GM12878 (cell line): ENCODE data around the gene PLPPR2. TPM values are rescaled to one million over a fixed set of nuclear protein-coding genes. Genes with fewer than 3 reads are reported as not detected.

ENCODE experiments used
- ATAC-seq: fragments of 200-7000 bp; cut with Tn5 transposase; 3 replicates; pipeline ENCODE4 v1.9.1; 2020; ENCODE audit warnings: mild to moderate bottlenecking, moderate library complexity
- BruUV-seq: library from RNA; stranded (reverse); fragments of 400-500 nt; replicated peaks from 2 replicates; lab custom pipeline; 2021; lab: Mats Ljungman, UMichigan
- CTCF ChIA-PET: fragments of 300-600 bp; sonication (Branson Sonifier 250); formaldehyde crosslinking; extraction: SDS; loops from one replicate; lab custom pipeline; 2021; ENCODE audit warnings: inconsistent platforms; lab: Yijun Ruan, JAX
- POLR2A ChIA-PET: fragments of 350-600 bp; formaldehyde crosslinking; extraction: SDS; loops from one replicate; lab custom pipeline; 2021; ENCODE audit warnings: inconsistent platforms; lab: Charles Lee
- RAD21 ChIA-PET: fragments of 300-600 bp; sonication (Branson Sonifier 250); formaldehyde crosslinking; loops from one replicate; lab custom pipeline; 2023; ENCODE audit warnings: antibody characterized with exemption; ENCODE audit not compliant: unreplicated experiment; lab: Charles Lee
- SMC1A ChIA-PET: fragments of 300-600 bp; sonication (Branson Sonifier 250); formaldehyde crosslinking; loops from one replicate; lab custom pipeline; 2023; ENCODE audit not compliant: unreplicated experiment, uncharacterized antibody; lab: Charles Lee
- DNase-seq: peaks from one replicate; pipeline ENCODE4 v3.0.0-alpha.2; 2011; ENCODE audit warnings: low read depth, low spot score
- FAIRE-seq: peaks from 3 replicates; lab custom pipeline; 2011; peaks lifted over from hg19 to GRCh38; lab: Jason Lieb, UNC
- H2AFZ ChIP-seq: 2 replicates; pipeline ENCODE4 v1.6.0; 2011; ENCODE audit warnings: low read depth, low read length, control low read depth; ENCODE audit not compliant: control insufficient read depth
- H3K27ac ChIP-seq: 2 replicates; pipeline ENCODE4 v1.5.1; 2011; ENCODE audit warnings: control low read depth; ENCODE audit not compliant: control insufficient read depth, insufficient read depth
- H3K27me3 ChIP-seq, 2 experiments: replicated peaks in 1 of 2; 2 replicates each; pipeline versions ENCODE4 v1.6.0 to v1.6.1; 2011; ENCODE audit warnings: low read length in 1 of 2; ENCODE audit not compliant: control insufficient read depth in 2 of 2, insufficient read depth in 2 of 2
- H3K36me3 ChIP-seq, 2 experiments: 2 replicates each; pipeline ENCODE4 v1.5.1; 2011; ENCODE audit warnings: low read length in 1 of 2; ENCODE audit not compliant: control insufficient read depth in 2 of 2, insufficient read depth in 2 of 2
- H3K4me1 ChIP-seq: 2 replicates; pipeline ENCODE4 v1.6.1; 2011; ENCODE audit warnings: mild to moderate bottlenecking, low read length, moderate library complexity, mixed read lengths; ENCODE audit not compliant: control insufficient read depth, insufficient read depth
- H3K4me2 ChIP-seq: 2 replicates; pipeline ENCODE4 v1.6.0; 2011; ENCODE audit warnings: control low read depth; ENCODE audit not compliant: control insufficient read depth, insufficient read depth
- H3K4me3 ChIP-seq: fragments of 200-600 bp; sonication (generic); 2 replicates; pipeline ENCODE4 v1.5.1; 2016
- H3K79me2 ChIP-seq: 2 replicates; pipeline ENCODE4 v1.6.0; 2011; ENCODE audit warnings: low read length; ENCODE audit not compliant: control insufficient read depth, insufficient read depth
- H3K9ac ChIP-seq: 2 replicates; pipeline ENCODE4 v1.8.0; 2011; ENCODE audit warnings: low read length, control low read depth, mixed read lengths; ENCODE audit not compliant: control insufficient read depth, insufficient read depth
- H3K9me3 ChIP-seq: replicated peaks from 3 replicates; pipeline ENCODE4 v1.5.1; 2011; ENCODE audit warnings: mild to moderate bottlenecking, low read length; ENCODE audit not compliant: control insufficient read depth, insufficient read depth
- H4K20me1 ChIP-seq: 2 replicates; pipeline ENCODE4 v1.6.0; 2011; ENCODE audit not compliant: control insufficient read depth, insufficient read depth
- BRCA1 ChIP-seq: IDR thresholded peaks from 2 replicates; pipeline ENCODE4 v1.6.1; 2011; ENCODE audit warnings: low read depth, low read length, improper control_type of control experiment
- CREB1 ChIP-seq: IDR thresholded peaks from 2 replicates; pipeline ENCODE4 v1.6.1; 2012; ENCODE audit warnings: low read depth, mild to moderate bottlenecking, inconsistent platforms
- ETV6 ChIP-seq, 2 experiments: fragments of 450-650 bp in 1 of 2; IDR thresholded peaks in 1 of 2; conservative IDR thresholded peaks in 1 of 2; 2 replicates each; pipeline ENCODE4 v1.6.1; 2014; ENCODE audit warnings: antibody characterized with exemption in 1 of 2, borderline replicate concordance in 1 of 2, low read depth in 1 of 2, mild to moderate bottlenecking in 1 of 2, moderate library complexity in 1 of 2
- FOXK2 ChIP-seq: fragments of 450-650 bp; IDR thresholded peaks from 2 replicates; pipeline ENCODE4 v1.6.1; 2017; ENCODE audit warnings: mild to moderate bottlenecking, moderate library complexity
- FOXM1 ChIP-seq: IDR thresholded peaks from 2 replicates; pipeline ENCODE4 v1.6.1; 2012; ENCODE audit warnings: low read depth, mild to moderate bottlenecking, inconsistent platforms, low read length, moderate library complexity
- IRF4 ChIP-seq: IDR thresholded peaks from 2 replicates; pipeline ENCODE4 v1.6.1; 2011; ENCODE audit warnings: low read depth, low read length
- JUNB ChIP-seq: IDR thresholded peaks from 2 replicates; pipeline ENCODE4 v1.6.1; 2016; ENCODE audit warnings: antibody characterized with exemption, mild to moderate bottlenecking
- MEF2B ChIP-seq: fragments of 450-650 bp; IDR thresholded peaks from 2 replicates; pipeline ENCODE4 v1.6.1; 2018; ENCODE audit warnings: mild to moderate bottlenecking, moderate library complexity; ENCODE audit not compliant: partially characterized antibody, poor library complexity, severe bottlenecking
- MTA2 ChIP-seq: fragments of 450-650 bp; IDR thresholded peaks from 2 replicates; pipeline ENCODE4 v1.6.1; 2016; ENCODE audit warnings: low read depth, mild to moderate bottlenecking, moderate library complexity
- NFYB ChIP-seq: IDR thresholded peaks from 2 replicates; pipeline ENCODE4 v1.6.1; 2011; ENCODE audit warnings: low read depth, mild to moderate bottlenecking, low read length, improper control_type of control experiment, moderate library complexity; ENCODE audit not compliant: insufficient read depth
- RAD51 ChIP-seq: fragments of 450-650 bp; IDR thresholded peaks from 2 replicates; pipeline ENCODE4 v1.6.1; 2016; ENCODE audit warnings: moderate library complexity, mild to moderate bottlenecking, inconsistent platforms
- RCOR1 ChIP-seq: conservative IDR thresholded peaks from 2 replicates; pipeline ENCODE4 v1.6.1; 2012; ENCODE audit warnings: low read depth, low read length, improper control_type of control experiment
- SIN3A ChIP-seq: IDR thresholded peaks from 2 replicates; pipeline ENCODE4 v1.6.1; 2012; ENCODE audit warnings: low read depth, low read length, improper control_type of control experiment
- STAT1 ChIP-seq: fragments of 450-650 bp; conservative IDR thresholded peaks from 2 replicates; pipeline ENCODE4 v1.6.1; 2014; ENCODE audit warnings: antibody characterized with exemption, mild to moderate bottlenecking
- WGBS: methylation state at CpG from one replicate; pipeline ENCODE4 v1.1.6; 2016; ENCODE audit warnings: low lambda C conversion rate; ENCODE audit not compliant: insufficient replicate concordance, insufficient coverage; ENCODE audit errors: missing lambda C conversion rate; 5-methylcytosine and 5-hydroxymethylcytosine counted together
- in situ Hi-C: fragments of 300-500 bp; cut with MboI; formaldehyde crosslinking; loops from 9 replicates; pipeline ENCODE4 v1.14.3; 2018; ENCODE audit warnings: mixed read lengths
- intact Hi-C: fragments of 100-400 bp; cut with micrococcal nuclease; formaldehyde crosslinking; loops from one replicate; pipeline ENCODE4 v1.14.2; 2022; ENCODE audit not compliant: unreplicated experiment
- polyA plus RNA-seq, 11 experiments: library from polyadenylated mRNA; depleted of rRNA in 4 of 11; unstranded in 6 of 11; stranded (reverse) in 5 of 11; fragments of >200 nt; fragmentation: Nextera tagmentation in 4 of 11; fragmentation: Illumina TruSeq in 1 of 11; extraction: Ambion mirVana in 4 of 11; extraction: Trizol in 1 of 11; gene quantifications; 1 replicate in 1 of 11; 2 replicates in 10 of 11; pipeline versions ENCODE4 v1.2.1 to v1.2.3, GENCODE V29; 2011 to 2016; ENCODE audit warnings: inconsistent platforms in 2 of 11, missing spikeins in 2 of 11, low read depth in 1 of 11
- total RNA-seq, 4 experiments: library from RNA; depleted of rRNA in 3 of 4; stranded (reverse); fragments of >200 nt in 3 of 4; fragmentation: Illumina TruSeq in 1 of 4; extraction: Trizol in 1 of 4; gene quantifications; 2 replicates each; pipeline versions ENCODE4 v1.2.1 to v1.2.3, GENCODE V29; 2013 to 2021
- TF ChIP-seq, protein P1 (sequence below): IDR thresholded peaks from 2 replicates; pipeline ENCODE4 v1.6.1; 2012; ENCODE audit warnings: low read length, inconsistent platforms
- TF ChIP-seq, protein P2 (sequence below): fragments of 450-650 bp; IDR thresholded peaks from 2 replicates; pipeline ENCODE4 v1.6.1; 2017; ENCODE audit warnings: mild to moderate bottlenecking, low read depth, inconsistent platforms; ENCODE audit not compliant: poor library complexity, severe bottlenecking

Gene PLPPR2
- total and polyA plus RNA-seq, 10 of the 15 experiments (the other 5 are each of a cell fraction or from before 2014, with no cell fraction given): 0.09 to 2.8 (median 0.70) TPM

DNA sequence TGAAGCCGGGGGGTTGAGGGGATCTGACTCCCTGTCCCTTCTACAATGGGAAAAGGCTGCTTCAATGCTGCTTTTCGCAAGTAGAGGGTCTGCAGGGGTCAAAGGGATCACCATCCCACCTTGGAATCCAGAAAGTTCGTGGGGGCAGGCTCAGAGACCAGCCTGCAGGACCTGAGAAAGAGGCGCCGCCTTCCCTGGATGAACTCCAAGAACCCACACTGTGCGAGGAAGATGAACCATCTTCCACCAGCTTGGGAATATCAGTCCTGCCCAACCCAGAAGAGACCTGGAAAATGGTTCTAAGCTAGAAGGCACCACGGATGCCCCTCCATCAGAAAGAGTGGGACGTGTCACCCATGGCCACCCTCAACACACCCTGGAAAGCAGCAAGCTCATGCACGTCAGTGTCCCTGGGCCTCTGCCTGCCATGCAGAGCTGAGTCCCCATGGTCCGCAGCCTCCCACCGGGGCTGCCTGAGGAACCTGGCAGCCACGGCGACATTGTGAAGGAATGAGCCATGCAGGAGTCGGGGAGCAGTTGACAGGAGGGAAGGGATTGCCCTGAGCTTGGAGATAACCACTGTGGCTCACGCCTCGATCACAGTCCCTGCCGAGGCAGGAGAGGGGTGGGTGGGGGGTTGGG lies 30.4 kb upstream of the PLPPR2 start:
- in situ Hi-C loops: no loop called here
- ChIA-PET SMC1A (interaction anchor here (1.1 to 2.0 kb wide), 3 partner anchors 14 to 22 kb away, joined by 3 to 7 read pairs (median 4); partner anchors contain the start of genes CCDC159, RAB3D and TMEM205), RAD21 (interaction anchor here (0.6 to 1.3 kb wide), 4 partner anchors 9 to 50 kb away, joined by 3 to 4 read pairs (median 4); partner anchors contain the start of genes CCDC159, RAB3D, SWSAP1 and TMEM205), CTCF (interaction anchor here (0.8 to 2.0 kb wide), 9 partner anchors 9 to 235 kb away, joined by 3 to 8 read pairs (median 3); partner anchors contain the start of genes CCDC159, RAB3D, TMEM205 and TSPAN16), POLR2A (interaction anchor here (1.0 to 4.2 kb wide), 4 partner anchors 15 to 50 kb away, joined by 3 to 23 read pairs (median 6); partner anchors contain the start of genes CCDC159, RAB3D and TMEM205)
- Histone ChIP-seq H3K4me2 (peak overlapping the region; percentile 81), H4K20me1 (no peaks in the 10 kb centered on the region), H3K9me3 (no peaks in the 10 kb centered on the region), H3K79me2 (no peaks in the 10 kb centered on the region), H2AFZ (peak overlapping the region; percentile 16; the same call in 1 of the 2 replicates), H3K27me3 (no peaks in the 10 kb centered on the region), H3K27ac (peak overlapping the region; percentile 88), H3K36me3 (peaks cover 0 to 5% of the 10 kb centered on the region in 2 experiments; a peak in 2 of 4 replicates), H3K9ac (peak overlapping the region; percentile 39; the same call in 1 of the 2 replicates), H3K4me1 (peaks cover 40% of the 10 kb centered on the region), H3K4me3 (no peak overlapping the region)
- DNase-seq: no peak
- intact Hi-C loops: no loop called here
- TF ChIP-seq FOXK2 (no peak), RAD51 (no peak), RCOR1 (no peak), MEF2B (no peak), JUNB (no peak), MTA2 (no peak), CREB1 (no peak), STAT1 (no peak), ETV6 (conservative IDR thresholded peaks at IDR 0.05 in 1 of 2, IDR thresholded peaks at IDR 0.05 in 1 of 2; ENCODE audit: borderline replicate concordance in 1 of 2, low read depth in 1 of 2) (no peak), FOXM1 (no peak), SIN3A (no peak), IRF4 (no peak), NFYB (no peak), BRCA1 (no peak)
- TF ChIP-seq, protein P1, sequence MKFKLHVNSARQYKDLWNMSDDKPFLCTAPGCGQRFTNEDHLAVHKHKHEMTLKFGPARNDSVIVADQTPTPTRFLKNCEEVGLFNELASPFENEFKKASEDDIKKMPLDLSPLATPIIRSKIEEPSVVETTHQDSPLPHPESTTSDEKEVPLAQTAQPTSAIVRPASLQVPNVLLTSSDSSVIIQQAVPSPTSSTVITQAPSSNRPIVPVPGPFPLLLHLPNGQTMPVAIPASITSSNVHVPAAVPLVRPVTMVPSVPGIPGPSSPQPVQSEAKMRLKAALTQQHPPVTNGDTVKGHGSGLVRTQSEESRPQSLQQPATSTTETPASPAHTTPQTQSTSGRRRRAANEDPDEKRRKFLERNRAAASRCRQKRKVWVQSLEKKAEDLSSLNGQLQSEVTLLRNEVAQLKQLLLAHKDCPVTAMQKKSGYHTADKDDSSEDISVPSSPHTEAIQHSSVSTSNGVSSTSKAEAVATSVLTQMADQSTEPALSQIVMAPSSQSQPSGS: no peak
- TF ChIP-seq, protein P2, sequence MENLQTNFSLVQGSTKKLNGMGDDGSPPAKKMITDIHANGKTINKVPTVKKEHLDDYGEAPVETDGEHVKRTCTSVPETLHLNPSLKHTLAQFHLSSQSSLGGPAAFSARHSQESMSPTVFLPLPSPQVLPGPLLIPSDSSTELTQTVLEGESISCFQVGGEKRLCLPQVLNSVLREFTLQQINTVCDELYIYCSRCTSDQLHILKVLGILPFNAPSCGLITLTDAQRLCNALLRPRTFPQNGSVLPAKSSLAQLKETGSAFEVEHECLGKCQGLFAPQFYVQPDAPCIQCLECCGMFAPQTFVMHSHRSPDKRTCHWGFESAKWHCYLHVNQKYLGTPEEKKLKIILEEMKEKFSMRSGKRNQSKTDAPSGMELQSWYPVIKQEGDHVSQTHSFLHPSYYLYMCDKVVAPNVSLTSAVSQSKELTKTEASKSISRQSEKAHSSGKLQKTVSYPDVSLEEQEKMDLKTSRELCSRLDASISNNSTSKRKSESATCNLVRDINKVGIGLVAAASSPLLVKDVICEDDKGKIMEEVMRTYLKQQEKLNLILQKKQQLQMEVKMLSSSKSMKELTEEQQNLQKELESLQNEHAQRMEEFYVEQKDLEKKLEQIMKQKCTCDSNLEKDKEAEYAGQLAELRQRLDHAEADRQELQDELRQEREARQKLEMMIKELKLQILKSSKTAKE: no peak
- no peak for FAIRE-seq
- 88% methylated on average over 17 of the region's 17 CpGs for WGBS
- no TSS peak for BruUV-seq
- ATAC-seq: no peak
